Stimulated activated memory B cell treated with anti-CD40 and anti-IgM and Interleukin-4, amounts not matched to agents 10 μg/mL and 1 μg/mL and 100 μg/mL, for 72 hours (primary cell): ENCODE results near the gene ZNF839.

Source experiments
- ATAC-seq: fragments of 150-1000 bp; cut with Tn5 transposase; 2 replicates; pipeline ENCODE4 v1.10.0; 2021
- H3K27ac Mint-ChIP-seq: one replicate; pipeline ENCODE4 v1.8.0; 2022; ENCODE audit warnings: mild to moderate bottlenecking, mixed read lengths
- H3K27me3 Mint-ChIP-seq: one replicate; pipeline ENCODE4 v1.8.0; 2022; ENCODE audit warnings: mixed read lengths
- H3K36me3 Mint-ChIP-seq: one replicate; pipeline ENCODE4 v1.8.0; 2022; ENCODE audit warnings: mixed read lengths
- H3K4me1 Mint-ChIP-seq: one replicate; pipeline ENCODE4 v1.8.0; 2022; ENCODE audit warnings: mixed read lengths
- H3K4me3 Mint-ChIP-seq: one replicate; pipeline ENCODE4 v1.8.0; 2022; ENCODE audit warnings: mild to moderate bottlenecking, moderate library complexity, mixed read lengths
- H3K9me3 Mint-ChIP-seq: one replicate; pipeline ENCODE4 v1.8.0; 2022; ENCODE audit warnings: mixed read lengths

ZNF839 gene

DNA sequence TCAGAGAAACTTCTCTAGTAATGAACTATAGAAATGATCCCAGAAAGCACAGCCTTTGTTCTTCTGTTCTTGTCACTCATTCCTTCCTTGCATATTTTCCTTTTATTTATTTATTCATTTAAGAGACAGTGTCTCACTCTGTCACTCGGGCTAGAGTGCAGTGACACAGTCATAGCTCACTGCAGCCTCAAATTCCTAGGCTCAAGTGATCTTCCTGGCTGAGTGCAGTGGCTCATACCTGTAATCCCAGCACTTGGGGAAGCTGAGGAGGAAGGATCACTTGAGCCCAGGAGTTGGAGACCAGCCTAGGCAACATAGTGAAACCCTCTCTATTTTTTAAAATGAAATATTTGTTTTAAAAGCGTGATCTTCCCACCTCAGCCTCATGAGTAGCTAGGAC, 54.7 kb downstream of the ZNF839 start:
- no peak overlapping the region for H3K27ac Mint-ChIP-seq
- peaks cover 9% of the 10 kb centered on the region for H3K4me1 Mint-ChIP-seq
- peaks cover 23% of the 10 kb centered on the region for H3K36me3 Mint-ChIP-seq
- no peak for ATAC-seq
- H3K27me3 Mint-ChIP-seq, result no peaks in the 10 kb centered on the region
- no peak overlapping the region for H3K4me3 Mint-ChIP-seq
- H3K9me3 Mint-ChIP-seq, result no peaks in the 10 kb centered on the region

DNA sequence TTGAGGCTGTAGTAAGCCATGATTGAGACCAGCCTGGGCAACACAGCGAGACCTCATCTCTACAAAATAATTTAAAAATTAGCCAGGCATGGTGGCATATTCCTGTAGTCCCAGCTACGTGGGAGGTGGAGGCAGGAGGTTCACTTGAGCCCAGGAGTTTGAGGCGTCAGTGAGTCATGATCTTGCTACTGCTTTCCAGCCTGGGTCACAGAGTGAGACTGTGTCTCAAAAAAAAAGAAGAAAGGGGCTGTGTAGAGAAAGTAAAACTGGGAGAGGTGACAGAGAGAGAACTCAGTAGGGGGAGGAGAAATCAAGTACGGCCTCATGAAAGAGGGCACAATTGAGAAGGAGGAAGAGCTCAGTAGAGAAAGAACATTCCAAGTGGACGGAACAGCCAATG, 55.6 kb downstream of the ZNF839 start:
- Mint-ChIP-seq H3K27me3 (no peaks in the 10 kb centered on the region), H3K9me3 (no peaks in the 10 kb centered on the region), H3K36me3 (peaks cover 26% of the 10 kb centered on the region), H3K4me3 (no peak overlapping the region), H3K27ac (no peak overlapping the region), H3K4me1 (peaks cover 7% of the 10 kb centered on the region)
- ATAC-seq, result no peak

DNA sequence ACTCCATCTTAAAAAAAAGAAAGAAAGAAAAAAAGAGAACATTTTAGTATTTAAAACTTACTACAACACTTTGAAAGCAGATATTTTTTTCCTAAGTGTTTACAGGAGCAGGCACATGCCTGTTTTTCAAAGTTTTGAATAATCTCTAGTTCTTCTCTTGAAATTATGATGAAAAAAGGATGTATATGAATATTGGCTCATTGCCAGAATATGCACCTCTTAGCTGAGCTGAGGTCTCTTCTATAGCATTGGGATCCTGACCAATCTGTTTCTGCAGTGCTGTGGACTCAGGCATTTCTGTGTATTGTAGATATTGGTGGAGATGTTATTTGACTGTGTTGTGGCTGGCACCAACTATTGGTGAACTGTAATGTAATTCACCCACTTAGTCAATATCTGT, 58.1 kb downstream of the ZNF839 start:
- H3K27ac Mint-ChIP-seq, result no peak overlapping the region
- H3K27me3 Mint-ChIP-seq, result no peaks in the 10 kb centered on the region

DNA sequence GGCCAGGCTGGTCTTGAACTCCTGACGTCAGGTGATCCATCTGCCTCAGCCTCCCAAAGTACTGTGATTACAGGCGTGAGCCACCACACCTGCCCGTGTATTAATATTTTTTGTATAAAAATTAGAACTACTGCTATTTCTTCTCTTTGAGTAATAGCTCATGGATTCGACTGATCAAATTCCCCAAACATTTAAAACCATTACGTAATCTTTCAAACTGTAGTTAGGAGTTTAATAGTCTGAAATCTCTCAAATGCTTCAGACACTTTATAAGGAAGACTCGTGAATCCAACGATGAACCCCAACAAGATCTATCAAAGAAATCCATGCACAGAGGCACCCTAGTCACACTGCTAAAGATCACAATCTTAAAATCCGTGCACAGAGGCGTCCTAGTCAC, 59.3 kb downstream of the ZNF839 start:
- no peak overlapping the region for H3K27ac Mint-ChIP-seq
- H3K27me3 Mint-ChIP-seq, result no peaks in the 10 kb centered on the region
- H3K4me1 Mint-ChIP-seq, result no peaks in the 10 kb centered on the region
- H3K36me3 Mint-ChIP-seq, result peaks cover 22% of the 10 kb centered on the region
- H3K9me3 Mint-ChIP-seq, result no peaks in the 10 kb centered on the region
- H3K4me3 Mint-ChIP-seq, result no peak overlapping the region
- ATAC-seq, result no peak

More for the DNA sequence above, 58.1 kb downstream of the ZNF839 start:
- Mint-ChIP-seq H3K4me1 (no peaks in the 10 kb centered on the region), H3K9me3 (no peaks in the 10 kb centered on the region), H3K36me3 (peaks cover 22% of the 10 kb centered on the region), H3K4me3 (no peak overlapping the region)
- no peak for ATAC-seq

GRCh38 chr14:102387086-102387485, 67.5 kb downstream of the ZNF839 start:
- Mint-ChIP-seq H3K4me1 (no peaks in the 10 kb centered on the region), H3K9me3 (no peaks in the 10 kb centered on the region), H3K27ac (no peak overlapping the region), H3K27me3 (no peaks in the 10 kb centered on the region), H3K4me3 (no peak overlapping the region), H3K36me3 (peaks cover 12% of the 10 kb centered on the region)
- ATAC-seq, result no peak

- Mint-ChIP-seq H3K27me3 (no peaks in the 10 kb centered on the region), H3K9me3 (no peaks in the 10 kb centered on the region), H3K36me3 (peaks cover 21% of the 10 kb centered on the region), H3K27ac (no peak overlapping the region), H3K4me1 (no peaks in the 10 kb centered on the region), H3K4me3 (no peak overlapping the region)
- ATAC-seq, result no peak
Observed at GRCh38 chr14:102389246-102389645, 69.7 kb downstream of the ZNF839 start.

DNA sequence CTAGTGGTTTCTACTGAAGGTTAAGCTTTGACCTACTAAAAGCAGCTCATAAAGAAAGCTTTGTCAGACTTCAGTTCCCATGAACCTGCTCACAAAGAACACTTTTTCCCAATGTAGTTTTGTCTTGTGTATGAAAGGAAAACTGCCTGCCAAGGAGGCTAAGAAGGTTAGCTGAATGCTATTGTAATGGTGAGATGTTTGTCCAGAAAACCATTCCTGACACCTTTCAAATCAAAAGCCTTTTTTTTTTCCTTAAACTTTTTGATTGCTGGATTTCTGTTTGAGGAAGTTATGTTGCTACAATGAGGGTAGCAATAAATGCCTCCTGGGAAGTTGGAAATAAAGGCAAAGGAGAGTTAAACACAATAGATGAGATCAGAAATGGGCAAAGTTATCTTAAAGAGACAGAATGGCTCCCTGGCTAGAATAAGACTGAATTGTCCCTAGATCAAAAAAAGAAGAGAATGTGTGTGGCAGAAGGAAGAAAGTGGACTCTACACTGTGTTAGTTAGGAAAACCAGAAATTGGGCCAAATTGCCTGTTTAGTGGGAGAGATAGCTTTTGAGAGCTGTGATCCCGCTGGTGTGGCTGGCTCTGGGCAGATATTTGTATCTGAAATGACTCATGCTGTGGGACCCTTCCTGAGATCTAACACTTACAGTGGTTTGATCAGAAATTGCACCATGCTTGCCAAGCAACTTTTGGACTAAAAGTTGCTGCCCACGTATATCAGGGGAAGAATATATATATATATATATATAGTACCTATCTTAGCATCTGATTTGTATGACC, 70.7 kb downstream of the ZNF839 start:
- H3K36me3 Mint-ChIP-seq, result peaks cover 28% of the 10 kb centered on the region
- no peaks in the 10 kb centered on the region for H3K27me3 Mint-ChIP-seq
- H3K4me1 Mint-ChIP-seq, result no peaks in the 10 kb centered on the region
- H3K27ac Mint-ChIP-seq, result no peak overlapping the region
- H3K9me3 Mint-ChIP-seq, result no peaks in the 10 kb centered on the region
- no peak overlapping the region for H3K4me3 Mint-ChIP-seq
- ATAC-seq, result no peak
